NCI-H345 treated with DMSO at 0.1 percent for 48 hours (cell line): ENCODE results near the gene PNKP.

Source experiments
- DNase-seq: peaks from one replicate; lab custom pipeline; 2025; ENCODE audit not compliant: unreplicated experiment; lab: John Stamatoyannopoulos, UW

Gene PNKP

DNA sequence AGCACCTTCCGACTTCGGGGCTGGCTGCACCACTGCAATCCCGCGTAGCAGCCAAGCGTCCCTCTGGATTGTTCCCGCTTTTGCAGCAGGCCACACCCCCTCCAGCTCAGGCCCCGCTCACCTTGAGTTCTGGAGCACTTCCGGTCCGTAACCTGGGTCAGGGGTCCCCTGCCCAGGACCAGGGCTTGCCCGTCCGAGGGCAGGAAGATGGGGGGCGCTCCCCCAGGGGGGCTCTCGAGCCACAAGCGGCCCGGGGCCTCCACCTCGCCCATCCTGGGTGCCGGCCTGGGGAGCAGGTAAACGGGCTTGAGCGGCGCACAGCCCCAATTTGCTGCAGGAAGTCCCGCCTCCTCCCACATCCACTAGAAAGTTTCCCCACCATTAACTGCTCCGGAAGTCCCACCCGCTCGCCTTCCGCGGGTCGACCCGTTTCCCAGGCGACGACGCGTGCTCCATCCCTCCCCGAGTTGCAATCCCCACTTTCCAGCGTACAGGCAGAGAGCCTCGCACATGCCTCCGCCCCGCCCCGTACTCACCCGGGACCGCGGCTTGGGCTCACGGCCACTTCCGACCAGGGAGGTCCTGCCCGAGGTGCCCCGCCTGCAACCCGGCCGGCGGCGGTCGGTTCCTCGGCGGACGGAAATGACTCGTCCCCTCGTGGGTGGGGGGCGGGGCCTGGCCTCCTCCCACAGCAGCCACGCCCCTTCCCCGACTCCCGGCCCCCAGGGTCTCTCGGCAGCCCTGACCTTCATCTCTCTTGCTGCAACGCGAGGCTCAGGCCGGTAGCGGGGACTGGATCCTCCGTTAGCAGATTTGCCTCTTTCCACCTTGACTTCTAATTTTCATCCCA is at the start of gene PNKP:
PNKP (minus strand) TSS at position 644 of the 850 bp plus-strand sequence; CDS start at position 272, 372 bp downstream.
- peak; percentile 82 for DNase-seq

DNA sequence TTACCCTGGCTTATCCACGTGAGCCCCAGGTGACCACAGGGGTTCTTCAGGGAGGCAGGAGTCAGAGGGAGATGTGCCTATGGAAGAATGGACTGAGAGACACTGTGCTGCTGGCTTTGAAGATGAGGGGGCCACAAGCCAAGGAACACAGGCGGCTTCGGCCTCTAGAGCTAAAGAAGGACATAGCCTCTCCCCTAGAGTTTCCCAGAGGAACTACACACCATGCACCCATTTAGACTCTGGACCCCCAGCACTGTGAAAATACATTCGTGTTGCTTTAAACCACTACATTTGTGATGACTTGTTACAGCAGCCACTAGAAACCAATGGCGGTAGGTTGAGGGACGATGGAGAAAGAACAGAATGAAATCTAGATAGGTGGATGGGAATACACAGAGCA is 47.9 kb upstream of the PNKP start:
- no peak for DNase-seq

DNA sequence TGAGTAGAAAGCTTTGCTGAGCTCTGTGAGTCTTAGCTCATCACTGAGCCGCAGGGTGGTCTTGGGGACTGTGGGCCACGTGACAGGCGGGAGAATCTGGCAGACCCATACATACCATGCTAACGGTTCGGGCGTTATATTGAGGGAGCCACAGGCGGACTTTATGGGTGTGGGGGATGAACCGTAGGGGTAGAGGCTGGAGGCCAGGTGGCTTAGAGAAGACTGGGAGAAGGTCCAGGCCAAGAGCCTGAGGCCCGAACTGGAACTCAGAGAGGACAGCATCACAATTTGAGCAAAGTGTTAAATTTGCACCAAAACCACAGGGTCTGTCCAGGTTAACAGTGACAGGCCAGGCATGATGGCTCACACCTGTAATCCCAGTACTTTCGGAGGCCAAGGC is 46.3 kb upstream of the PNKP start:
- DNase-seq = no peak

DNA sequence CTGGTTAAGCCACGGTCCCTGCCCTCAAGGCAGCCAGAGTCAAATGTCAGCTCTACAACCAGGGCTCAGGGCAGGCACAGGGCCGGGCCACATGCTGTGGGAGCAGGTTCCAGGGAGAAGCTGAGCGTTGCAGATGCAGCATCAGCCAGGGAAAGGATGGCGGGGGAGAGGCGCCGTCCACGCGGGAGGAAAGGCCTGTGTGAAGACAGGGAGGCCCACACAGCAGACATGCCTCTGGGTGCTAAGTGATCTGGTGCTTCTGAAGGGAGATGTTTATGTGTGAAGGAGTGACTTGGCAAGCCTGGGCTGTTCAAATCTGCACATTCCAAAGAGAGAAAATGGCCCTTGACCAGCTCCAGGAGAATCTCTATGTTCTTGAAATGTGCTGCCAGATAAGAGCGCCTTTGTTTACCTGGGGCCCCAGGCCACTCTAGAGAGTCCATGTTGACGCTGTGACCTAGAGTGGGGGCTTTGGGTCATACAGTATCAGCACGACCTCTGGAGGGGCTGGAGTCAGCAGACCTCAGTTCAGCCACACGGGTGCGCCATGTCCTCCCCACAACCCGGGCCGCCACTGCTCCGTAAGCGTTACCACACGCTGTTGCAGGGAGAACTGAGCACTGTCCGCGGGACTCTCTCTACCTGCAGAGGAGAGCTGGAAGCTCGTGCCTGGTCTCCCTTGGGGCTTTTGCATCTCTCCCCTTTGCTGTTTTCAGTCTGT is 45.7 kb upstream of the PNKP start:
- DNase-seq = no peak

DNA sequence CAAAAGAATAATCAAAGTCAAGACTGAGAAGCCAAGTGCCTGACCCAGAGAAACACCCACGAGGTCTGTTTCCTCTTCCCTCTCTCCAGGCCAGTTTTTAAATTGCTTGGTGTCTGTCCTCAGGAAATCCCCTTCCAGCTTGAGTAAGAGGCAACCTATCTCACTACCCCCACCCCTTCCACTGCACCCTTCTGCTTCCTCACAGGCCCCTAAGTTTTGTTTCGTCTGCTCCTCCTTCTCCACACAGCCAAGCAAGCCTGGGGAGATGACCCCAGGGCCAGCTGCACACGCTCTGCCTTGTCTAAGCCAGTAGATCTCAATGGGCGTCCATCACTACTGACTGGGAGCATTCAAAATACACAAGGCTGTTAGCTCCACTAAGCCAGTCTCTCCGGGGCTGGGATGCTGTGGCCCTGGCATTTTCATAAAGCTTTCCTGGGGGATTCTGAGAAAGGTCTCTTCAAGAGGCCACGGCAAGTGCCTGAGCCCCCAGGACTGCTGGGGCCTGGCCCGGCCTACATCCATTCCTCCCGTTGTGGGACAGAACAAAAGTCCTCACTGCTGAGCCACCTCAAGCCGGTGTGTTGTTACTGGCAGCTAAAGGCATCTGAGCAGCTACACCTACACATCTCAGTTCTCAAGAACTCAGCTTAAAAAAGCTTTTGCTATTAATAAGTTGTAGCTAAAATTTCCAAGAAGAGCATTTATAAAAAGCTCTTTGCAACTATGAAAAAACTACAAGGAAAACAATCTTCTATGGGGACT is 44.2 kb upstream of the PNKP start:
- no peak for DNase-seq

DNA sequence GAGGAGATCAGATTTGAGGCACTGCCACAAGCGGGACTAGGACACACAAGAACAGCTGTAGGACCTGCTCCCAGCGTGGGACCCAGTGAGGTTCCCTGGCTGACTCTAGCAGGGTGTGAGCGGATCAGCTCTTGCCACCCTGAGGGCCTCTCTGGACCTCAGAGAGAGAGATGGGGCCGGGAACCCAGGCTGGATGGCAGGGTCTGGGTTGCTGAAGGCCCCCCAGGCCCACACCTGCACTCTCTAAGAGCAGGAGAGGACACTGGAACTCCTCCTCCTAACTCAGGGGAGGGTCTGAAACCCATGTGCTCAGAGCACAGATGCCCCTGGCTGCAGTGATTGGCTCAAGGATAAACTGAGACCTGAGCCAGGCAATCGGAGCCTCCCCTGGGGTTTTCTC is 42.8 kb upstream of the PNKP start:
- DNase-seq = no peak

DNA sequence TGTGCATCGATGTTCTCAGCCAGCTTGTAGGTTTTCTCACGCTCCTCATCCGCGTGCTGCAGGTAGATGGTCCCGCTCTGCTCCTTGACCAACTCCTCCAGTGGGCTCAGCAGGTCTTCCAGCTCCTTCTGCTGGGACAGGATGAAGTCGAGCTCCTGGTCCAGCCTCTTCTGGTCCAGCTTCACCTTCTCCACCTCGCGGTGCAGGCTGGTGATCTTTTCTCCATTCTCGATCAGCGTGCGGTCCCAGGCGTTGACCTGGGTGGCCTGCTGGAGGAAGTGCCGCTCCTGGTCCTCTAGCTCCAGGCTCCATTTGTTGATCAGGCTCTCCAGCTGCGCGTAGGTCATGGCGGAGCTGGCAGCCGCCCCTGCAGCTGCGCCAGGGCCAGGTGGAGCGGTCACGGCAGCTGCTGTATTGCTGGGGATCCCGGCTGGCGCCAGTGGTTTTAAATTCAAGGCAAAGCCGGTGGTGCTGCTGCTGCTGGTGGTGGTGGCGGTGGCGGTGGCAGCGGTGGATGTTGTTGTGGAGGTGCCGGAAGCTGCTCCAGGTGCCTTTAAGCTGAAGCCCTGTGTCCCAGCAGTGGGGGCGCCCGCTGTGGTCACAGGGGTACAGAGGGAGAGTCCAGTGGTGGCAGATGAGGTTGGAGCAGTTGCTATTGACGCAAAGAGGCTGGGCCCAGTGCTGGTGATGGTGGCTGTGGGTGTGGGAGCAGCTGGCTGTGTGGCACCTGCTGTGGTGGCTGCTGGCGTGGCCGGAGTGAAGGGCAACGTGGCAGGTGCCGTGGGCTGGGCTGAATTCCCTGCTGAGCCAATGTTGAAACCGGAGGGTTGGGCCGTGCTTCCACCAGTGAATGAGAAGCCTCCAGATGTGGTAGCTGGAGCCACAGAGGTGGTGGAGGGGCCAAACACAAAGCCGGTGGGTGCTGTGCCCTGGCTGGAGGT is 41.4 kb upstream of the PNKP start:
- DNase-seq = no peak

DNA sequence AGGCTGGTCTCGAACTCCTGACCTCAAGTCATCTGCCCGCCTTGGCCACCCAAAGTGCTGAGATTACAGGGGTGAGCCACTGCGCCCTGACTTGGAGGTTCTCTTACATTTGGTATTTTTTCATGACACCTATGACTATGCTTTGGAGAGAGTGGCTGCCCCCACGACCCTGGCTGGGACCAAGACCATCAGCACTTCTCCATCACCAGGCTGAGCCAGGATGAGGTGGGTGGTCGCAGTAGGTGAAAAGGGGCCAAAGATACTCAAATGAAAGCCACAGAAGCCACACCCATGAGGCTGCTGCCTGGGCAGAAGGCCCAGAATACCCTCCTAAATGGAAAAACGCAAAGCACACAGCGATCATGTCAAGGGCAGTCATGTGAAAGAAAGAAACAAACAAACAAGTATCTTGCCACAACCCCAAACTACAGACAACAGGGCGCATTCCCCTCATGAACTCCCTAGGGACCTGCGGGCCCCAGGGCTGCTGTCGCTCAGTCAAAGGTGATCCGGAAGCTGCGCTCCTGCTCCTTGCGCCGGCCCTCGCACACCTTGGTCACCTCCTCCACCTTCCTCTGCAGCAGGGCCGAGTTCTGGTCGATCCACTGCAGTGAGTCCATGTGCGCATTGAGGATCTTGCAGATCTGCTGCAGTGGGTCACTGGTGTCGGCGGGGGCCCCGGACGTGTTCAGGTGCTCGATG is 40.5 kb upstream of the PNKP start:
- no peak for DNase-seq

DNA sequence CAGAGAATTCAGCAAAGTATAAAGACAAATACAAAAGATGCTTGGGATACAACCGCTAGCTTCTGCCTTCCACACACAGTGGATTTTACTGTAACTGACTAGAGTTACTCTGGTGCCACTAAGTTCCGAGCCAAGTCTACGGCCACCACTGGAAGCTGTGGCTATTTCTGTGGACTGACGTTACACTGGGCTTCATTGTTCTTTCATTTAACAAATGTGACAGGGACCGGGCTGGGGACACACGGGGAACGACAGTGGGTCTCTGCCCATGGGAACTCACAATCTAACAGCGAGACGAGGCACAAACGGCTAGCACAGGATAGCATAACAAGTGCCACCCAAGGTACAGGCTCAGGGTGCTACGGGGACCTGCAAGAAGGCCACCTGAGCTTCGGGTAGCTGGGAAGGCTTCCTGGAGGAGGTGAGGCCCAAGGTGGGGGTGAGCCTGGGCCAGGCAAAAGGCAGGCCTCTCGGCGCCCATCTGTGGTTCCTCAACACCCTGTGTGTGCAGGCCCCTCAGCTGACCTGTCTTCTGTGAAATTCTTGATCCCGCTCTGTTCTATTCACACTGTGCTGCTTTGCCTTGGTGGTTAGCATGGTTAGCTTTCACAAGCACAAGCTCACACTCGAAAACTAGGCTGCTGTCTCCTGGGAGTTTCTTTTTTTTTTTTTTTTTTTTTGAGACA is 39.6 kb upstream of the PNKP start:
- DNase-seq = no peak

DNA sequence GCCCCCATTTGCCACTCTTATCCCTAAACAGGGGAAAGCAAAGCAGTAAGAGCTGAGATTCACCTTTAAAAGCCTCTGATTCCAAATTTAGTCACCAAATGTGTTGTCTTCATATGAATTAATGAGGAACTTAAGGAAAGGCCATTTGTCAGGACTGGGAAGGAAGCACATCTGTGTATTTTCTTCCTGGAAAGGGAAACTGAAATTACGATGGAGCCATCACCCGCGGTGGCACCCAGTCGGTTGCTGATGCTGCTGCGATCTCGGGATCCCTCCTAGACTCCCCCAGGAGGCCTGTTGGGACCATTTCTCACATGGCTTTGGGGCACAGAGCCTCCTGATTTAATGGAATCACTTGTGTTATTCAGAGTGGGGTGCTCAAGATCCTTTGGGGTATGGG is 36.8 kb upstream of the PNKP start:
- no peak for DNase-seq

DNA sequence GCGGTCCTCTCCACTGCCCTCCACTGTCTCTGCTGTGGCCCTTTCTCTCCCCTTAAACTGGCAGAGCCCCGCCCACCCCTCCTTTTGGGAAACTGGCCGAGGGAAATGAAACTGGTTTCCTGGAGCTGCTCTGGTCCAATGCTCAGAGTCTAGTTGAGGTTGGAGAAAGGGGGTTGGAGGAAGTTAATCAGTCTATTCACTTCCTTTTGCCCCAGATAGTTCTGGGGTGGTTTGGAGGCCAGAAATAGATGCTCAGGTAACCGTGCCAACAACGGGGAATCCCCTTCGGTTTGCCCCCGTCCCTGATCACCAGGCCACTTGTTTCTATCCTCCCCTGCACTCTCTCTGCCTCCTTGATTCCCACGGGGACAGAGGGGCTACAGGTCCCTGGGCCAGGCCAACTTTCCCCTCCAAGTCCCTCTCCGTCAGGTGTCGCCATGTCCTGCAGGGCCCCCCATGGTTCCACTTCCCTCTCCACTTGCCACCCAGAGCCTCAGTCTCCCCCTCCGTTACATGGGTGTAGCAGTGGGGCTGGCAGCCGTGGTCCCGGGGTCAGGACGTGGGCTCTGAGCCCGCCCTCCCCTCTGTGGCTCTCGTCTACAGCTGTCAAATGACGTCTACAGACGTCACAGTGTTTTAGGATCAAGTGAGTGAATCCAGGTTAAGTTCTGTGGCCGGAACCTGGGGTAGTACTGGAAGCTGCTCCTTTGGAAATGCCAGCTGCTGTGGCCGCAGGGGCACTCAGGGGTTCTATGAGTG is 29.7 kb upstream of the PNKP start, which contains the start of gene IL4I1:
IL4I1 (minus strand) TSS at position 25 of the 759 bp plus-strand sequence. CDS start 727 bp downstream, outside the sequence.
- no peak for DNase-seq

DNA sequence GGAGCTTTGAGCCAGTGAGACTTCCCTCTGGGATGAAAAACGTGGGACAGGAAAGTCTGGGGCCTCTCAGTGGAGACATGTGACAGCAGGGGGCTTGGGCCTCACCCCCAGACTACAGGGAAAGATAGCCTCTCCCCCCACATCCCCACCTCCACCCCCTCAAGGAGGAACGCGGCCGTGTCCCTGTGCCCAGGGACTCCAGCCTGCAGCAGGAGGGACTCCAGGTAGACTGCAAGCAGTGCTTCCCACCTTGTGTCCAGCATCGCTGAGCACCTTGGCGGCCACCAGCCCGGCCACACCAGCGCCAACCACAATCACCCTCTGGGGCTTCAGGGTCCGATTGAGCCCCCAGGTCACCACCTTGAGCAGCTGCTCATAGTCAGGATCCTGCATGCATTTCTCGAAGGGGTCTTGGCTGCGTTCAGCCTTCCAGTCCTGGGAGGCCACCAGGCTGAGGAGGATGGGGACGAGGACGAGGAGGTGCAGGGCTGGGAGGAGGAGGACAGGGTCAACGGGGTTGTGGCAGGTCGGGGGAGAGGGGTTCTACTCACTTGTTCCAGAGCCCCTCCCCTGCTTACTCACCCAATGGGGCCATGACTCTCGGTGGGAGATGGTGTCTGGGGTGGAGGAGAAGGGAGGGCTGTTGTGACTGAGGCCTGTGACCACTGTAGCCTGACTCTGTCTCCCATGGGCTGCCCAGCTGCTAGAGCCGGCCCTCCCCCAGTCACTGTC is 28.4 kb upstream of the PNKP start:
- no peak for DNase-seq

DNA sequence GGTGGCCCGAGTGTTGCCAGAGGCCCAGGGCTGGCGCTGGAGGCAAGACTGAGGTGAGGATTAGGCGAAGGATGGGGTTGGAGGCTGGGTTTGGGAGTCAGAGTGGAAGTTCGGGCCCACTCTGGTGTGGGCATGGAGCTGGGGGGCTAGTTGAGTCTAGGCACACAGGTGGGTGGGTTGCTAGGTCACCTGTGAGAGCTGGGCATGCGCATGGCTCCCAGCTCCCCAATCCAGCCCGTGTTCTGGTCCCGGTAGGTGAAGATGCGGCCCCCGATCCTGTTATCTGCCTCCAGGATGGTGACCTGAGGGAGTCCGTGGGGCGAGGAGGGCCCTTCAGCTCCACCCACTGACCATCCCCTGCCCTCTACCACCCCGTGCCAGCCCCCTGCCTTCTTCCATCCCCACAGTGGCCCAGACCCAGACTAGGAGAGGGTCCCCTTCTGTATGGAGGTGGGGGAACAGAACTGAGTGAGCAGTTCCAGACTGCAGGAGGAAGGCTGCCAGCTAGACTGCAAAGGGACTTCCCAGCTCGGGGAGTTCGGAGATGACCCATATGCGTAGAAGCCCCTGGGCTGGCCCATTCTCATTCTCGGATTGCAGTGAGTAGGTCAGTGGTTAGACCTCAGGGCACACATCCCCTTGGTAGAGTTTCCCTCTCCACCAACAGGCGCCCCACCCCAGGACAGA is 27.6 kb upstream of the PNKP start:
- DNase-seq = no peak

DNA sequence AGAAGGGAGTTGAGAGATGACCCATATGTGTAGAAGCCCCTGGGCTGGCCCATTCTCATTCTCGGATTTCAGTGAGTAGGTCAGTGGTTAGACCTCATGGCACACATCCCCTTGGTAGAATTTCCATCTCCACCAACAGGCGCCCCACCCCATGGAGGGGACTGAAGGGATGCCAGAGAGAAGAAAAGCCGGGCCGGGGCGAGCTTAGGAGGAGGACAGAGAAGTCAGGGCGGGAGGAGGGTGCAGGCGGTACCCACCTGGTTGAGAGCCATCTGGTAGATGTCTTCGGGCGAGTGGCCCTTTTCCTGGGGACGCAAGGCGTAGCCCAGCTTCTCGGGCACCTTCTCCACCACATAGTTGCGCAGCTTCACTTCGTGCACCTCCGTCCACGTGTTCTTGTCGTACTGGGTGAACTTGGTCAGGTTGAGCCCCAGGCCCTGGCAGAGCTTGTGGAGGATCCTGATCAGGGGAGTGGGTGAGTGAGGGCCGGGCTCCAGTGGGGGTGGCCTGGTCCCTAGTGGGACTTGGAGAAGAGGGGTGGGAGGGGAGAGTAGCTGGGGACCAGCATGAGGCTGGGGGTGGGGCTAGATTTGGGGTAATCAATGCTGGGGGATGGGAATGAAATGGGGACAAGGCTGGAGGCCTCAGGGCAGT is 26.8 kb upstream of the PNKP start:
- no peak for DNase-seq

DNA sequence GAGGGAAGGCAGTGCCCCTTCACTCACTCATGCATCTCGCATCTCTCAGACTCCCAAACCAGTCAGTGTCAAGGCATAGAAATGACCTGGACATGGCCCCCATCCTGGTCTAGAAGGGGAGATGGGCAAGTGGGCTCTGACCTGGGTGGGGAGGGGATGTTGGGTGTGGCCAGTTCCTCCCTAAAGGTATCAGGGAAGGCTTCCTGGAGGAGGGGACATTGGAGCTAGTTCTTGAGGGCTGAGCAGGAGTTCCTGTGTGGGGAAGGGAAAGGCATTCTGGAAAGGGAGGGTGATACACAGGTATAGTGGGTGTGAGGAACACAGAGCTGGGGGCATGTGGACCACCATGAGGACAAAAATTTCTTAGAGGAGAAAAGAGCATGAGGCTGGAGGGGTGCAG is 25.3 kb upstream of the PNKP start:
- DNase-seq = no peak

DNA sequence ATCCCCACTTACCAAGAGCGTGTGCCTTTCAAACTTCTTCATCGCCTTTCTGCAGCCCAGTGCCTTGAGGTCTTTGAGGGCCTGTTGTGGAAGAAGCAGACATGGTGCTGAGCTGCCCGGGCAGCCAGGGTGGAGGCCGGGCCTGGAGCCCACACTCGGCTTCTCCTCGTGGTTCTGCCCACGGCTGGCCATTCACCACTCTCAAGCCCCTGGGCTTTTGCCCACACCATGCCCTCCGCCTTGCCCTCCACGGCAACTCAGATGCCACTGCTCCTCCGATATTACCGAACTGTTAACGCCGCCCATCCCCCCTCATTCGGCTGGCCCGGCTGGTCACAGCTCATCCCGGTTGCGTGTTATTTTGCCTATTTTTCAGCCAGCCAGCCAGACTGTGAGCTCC is 24.0 kb upstream of the PNKP start:
- DNase-seq = no peak
